ENCODE measurements around the gene EEF1AKMT3. TPM values are rescaled to one million over a fixed set of nuclear protein-coding genes. Genes with fewer than 3 reads are reported as not detected.

EEF1AKMT3 gene
- polyA plus RNA-seq, 4 donors: 0.22 to 7.1 (median 2.7) TPM

DNA sequence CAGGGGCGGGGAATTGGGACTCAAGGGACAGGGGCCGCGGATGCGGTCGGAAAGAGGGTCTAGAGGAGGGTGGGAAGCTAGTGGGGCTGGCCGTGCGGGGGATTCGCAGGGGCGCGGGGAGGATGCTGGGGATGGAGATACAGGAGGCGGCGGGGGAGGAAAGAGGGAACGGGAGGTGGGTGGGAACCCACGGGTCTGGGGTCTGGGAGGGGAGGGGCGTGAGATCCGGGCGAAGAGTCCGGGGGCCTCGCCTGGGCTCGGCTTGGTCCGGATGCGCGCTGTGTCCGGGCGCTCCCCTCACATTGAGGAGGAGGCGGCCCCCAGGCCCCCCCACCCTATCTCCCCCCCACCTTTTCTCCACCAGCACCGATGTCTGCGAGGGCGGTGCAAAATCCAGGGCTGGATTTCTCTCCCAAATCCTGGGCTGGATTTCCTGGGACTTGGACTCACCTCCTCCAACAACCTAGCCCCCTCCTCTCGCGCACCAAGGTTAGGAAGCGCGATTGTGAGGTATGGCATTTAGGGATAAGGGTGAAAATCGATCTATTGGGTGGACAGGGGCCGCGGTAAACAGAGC lies 33.7 kb upstream of the EEF1AKMT3 start, which contains the start of gene AGAP2:
Gene AGAP2, minus strand, starts transcription at position 82 of the 577 bp plus-strand sequence. CDS start 496 bp downstream, outside the sequence.
- Histone ChIP-seq H3K27me3 (ENCODE audit: control insufficient read depth in 3 of 3, insufficient read depth in 3 of 3, low read length in 3 of 3) (peaks cover 3 to 86% (median 8%) of the 10 kb centered on the region in 3 donors), H3K4me3 (ENCODE audit: low read depth in 1 of 3, low read length in 3 of 3) (peak within 1 kb of the TSS in 2 of 3 donors; percentile 13), H3K4me1 (ENCODE audit: control insufficient read depth in 3 of 3, insufficient read depth in 2 of 3, low read depth in 1 of 3, low read length in 2 of 3) (no peaks in the 10 kb centered on the region), H3K9me3 (ENCODE audit: control insufficient read depth in 2 of 2, insufficient read depth in 1 of 2, low read depth in 1 of 2, low read length in 1 of 2) (peaks cover 0 to 6% of the 10 kb centered on the region in 2 donors), H3K36me3 (ENCODE audit: control insufficient read depth in 3 of 3, insufficient read depth in 2 of 3, low read depth in 1 of 3, low read length in 3 of 3) (no peaks in the 10 kb centered on the region), H3K27ac (ENCODE audit: low read depth in 1 of 3, low read length in 2 of 3) (no peak within 1 kb of the TSS)
- DNase-seq: no peak
- no peak for FAIRE-seq
- 11 to 29% (median 23%) methylated on average over 24 to 36 of the region's 36 CpGs for WGBS, 3 donors

GRCh38 chr12:57739387-57739786 lies 33.0 kb upstream of the EEF1AKMT3 start:
- Histone ChIP-seq H3K4me3 (ENCODE audit: low read depth in 1 of 3, low read length in 3 of 3) (no peak overlapping the region), H3K9me3 (ENCODE audit: control insufficient read depth in 2 of 2, insufficient read depth in 1 of 2, low read depth in 1 of 2, low read length in 1 of 2) (peaks cover 0 to 6% of the 10 kb centered on the region in 2 donors), H3K4me1 (ENCODE audit: control insufficient read depth in 3 of 3, insufficient read depth in 2 of 3, low read depth in 1 of 3, low read length in 2 of 3) (peaks cover under 1 to 3% (median 3%) of the 10 kb centered on the region in 3 donors), H3K27me3 (ENCODE audit: control insufficient read depth in 3 of 3, insufficient read depth in 3 of 3, low read length in 3 of 3) (peaks cover 3 to 79% (median 8%) of the 10 kb centered on the region in 3 donors), H3K36me3 (ENCODE audit: control insufficient read depth in 3 of 3, insufficient read depth in 2 of 3, low read depth in 1 of 3, low read length in 3 of 3) (no peaks in the 10 kb centered on the region), H3K27ac (ENCODE audit: low read depth in 1 of 3, low read length in 2 of 3) (no peak overlapping the region)
- DNase-seq (no peak), FAIRE-seq (no peak)
- WGBS, 3 donors: 19 to 36% (median 34%) methylated on average over 7 of the region's 7 CpGs

- DNase-seq (no peak), FAIRE-seq (no peak)
- H3K4me1 ChIP-seq (ENCODE audit: control insufficient read depth in 3 of 3, insufficient read depth in 2 of 3, low read depth in 1 of 3, low read length in 2 of 3): peaks cover 2 to 3% (median 3%) of the 10 kb centered on the region in 3 donors
- H3K36me3 ChIP-seq (ENCODE audit: control insufficient read depth in 3 of 3, insufficient read depth in 2 of 3, low read depth in 1 of 3, low read length in 3 of 3): no peaks in the 10 kb centered on the region
- 30 to 45% (median 40%) methylated on average over 9 to 10 of the region's 10 CpGs for WGBS, 3 donors
- H3K27ac ChIP-seq (ENCODE audit: low read depth in 1 of 3, low read length in 2 of 3): no peak overlapping the region
- peaks cover 0 to 6% of the 10 kb centered on the region in 2 donors for H3K9me3 ChIP-seq (ENCODE audit: control insufficient read depth in 2 of 2, insufficient read depth in 1 of 2, low read depth in 1 of 2, low read length in 1 of 2)
- H3K4me3 ChIP-seq (ENCODE audit: low read depth in 1 of 3, low read length in 3 of 3): no peak overlapping the region
- H3K27me3 ChIP-seq (ENCODE audit: control insufficient read depth in 3 of 3, insufficient read depth in 3 of 3, low read length in 3 of 3): peaks cover 3 to 73% (median 8%) of the 10 kb centered on the region in 3 donors
These were observed 32.4 kb upstream of the EEF1AKMT3 start for GRCh38 chr12:57739914-57740538.

GRCh38 chr12:57740656-57741412 lies 31.6 kb upstream of the EEF1AKMT3 start:
- Histone ChIP-seq H3K4me3 (ENCODE audit: low read depth in 1 of 3, low read length in 3 of 3) (peak overlapping the region in 1 of 3 donors; percentile 46), H3K4me1 (ENCODE audit: control insufficient read depth in 3 of 3, insufficient read depth in 2 of 3, low read depth in 1 of 3, low read length in 2 of 3) (peaks cover 4 to 7% (median 6%) of the 10 kb centered on the region in 3 donors), H3K36me3 (ENCODE audit: control insufficient read depth in 3 of 3, insufficient read depth in 2 of 3, low read depth in 1 of 3, low read length in 3 of 3) (no peaks in the 10 kb centered on the region), H3K27ac (ENCODE audit: low read depth in 1 of 3, low read length in 2 of 3) (no peak overlapping the region), H3K9me3 (ENCODE audit: control insufficient read depth in 2 of 2, insufficient read depth in 1 of 2, low read depth in 1 of 2, low read length in 1 of 2) (peaks cover 0 to 6% of the 10 kb centered on the region in 2 donors), H3K27me3 (ENCODE audit: control insufficient read depth in 3 of 3, insufficient read depth in 3 of 3, low read length in 3 of 3) (peaks cover 3 to 65% (median 8%) of the 10 kb centered on the region in 3 donors)
- 57 to 68% (median 60%) methylated on average over 5 of the region's 5 CpGs for WGBS, 3 donors
- no peak for FAIRE-seq
- DNase-seq: peak in 1 of 2 donors; percentile 64

- DNase-seq: no peak
- 45 to 65% (median 56%) methylated on average over 1 of the region's 1 CpG for WGBS, 3 donors
- Histone ChIP-seq H3K27ac (ENCODE audit: low read depth in 1 of 3, low read length in 2 of 3) (no peak overlapping the region), H3K4me1 (ENCODE audit: control insufficient read depth in 3 of 3, insufficient read depth in 2 of 3, low read depth in 1 of 3, low read length in 2 of 3) (peaks cover 5 to 7% (median 6%) of the 10 kb centered on the region in 3 donors), H3K9me3 (ENCODE audit: control insufficient read depth in 2 of 2, insufficient read depth in 1 of 2, low read depth in 1 of 2, low read length in 1 of 2) (peaks cover 0 to 5% of the 10 kb centered on the region in 2 donors), H3K36me3 (ENCODE audit: control insufficient read depth in 3 of 3, insufficient read depth in 2 of 3, low read depth in 1 of 3, low read length in 3 of 3) (no peaks in the 10 kb centered on the region), H3K27me3 (ENCODE audit: control insufficient read depth in 3 of 3, insufficient read depth in 3 of 3, low read length in 3 of 3) (peaks cover 3 to 59% (median 7%) of the 10 kb centered on the region in 3 donors), H3K4me3 (ENCODE audit: low read depth in 1 of 3, low read length in 3 of 3) (peak overlapping the region in 1 of 3 donors; percentile 46)
- no peak for FAIRE-seq
These were observed 31.0 kb upstream of the EEF1AKMT3 start for GRCh38 chr12:57741413-57741789.

- H3K27ac ChIP-seq (ENCODE audit: low read depth in 1 of 3, low read length in 2 of 3): peak overlapping the region in 1 of 3 donors; percentile 42
- H3K36me3 ChIP-seq (ENCODE audit: control insufficient read depth in 3 of 3, insufficient read depth in 2 of 3, low read depth in 1 of 3, low read length in 3 of 3): peaks cover 0 to 5% (median 0%) of the 10 kb centered on the region in 3 donors
- peaks cover 0 to 2% of the 10 kb centered on the region in 2 donors for H3K9me3 ChIP-seq (ENCODE audit: control insufficient read depth in 2 of 2, insufficient read depth in 1 of 2, low read depth in 1 of 2, low read length in 1 of 2)
- peaks cover 3 to 52% (median 5%) of the 10 kb centered on the region in 3 donors for H3K27me3 ChIP-seq (ENCODE audit: control insufficient read depth in 3 of 3, insufficient read depth in 3 of 3, low read length in 3 of 3)
- FAIRE-seq (no peak), DNase-seq (peak in 1 of 2 donors; percentile 52)
- H3K4me1 ChIP-seq (ENCODE audit: control insufficient read depth in 3 of 3, insufficient read depth in 2 of 3, low read depth in 1 of 3, low read length in 2 of 3): peaks cover 5 to 7% (median 6%) of the 10 kb centered on the region in 3 donors
- WGBS, 3 donors: 39 to 42% (median 41%) methylated on average over 14 of the region's 14 CpGs
- peak overlapping the region in 1 of 3 donors; percentile 46 for H3K4me3 ChIP-seq (ENCODE audit: low read depth in 1 of 3, low read length in 3 of 3)
These were observed 30.3 kb upstream of the EEF1AKMT3 start for GRCh38 chr12:57741844-57742738.

DNA sequence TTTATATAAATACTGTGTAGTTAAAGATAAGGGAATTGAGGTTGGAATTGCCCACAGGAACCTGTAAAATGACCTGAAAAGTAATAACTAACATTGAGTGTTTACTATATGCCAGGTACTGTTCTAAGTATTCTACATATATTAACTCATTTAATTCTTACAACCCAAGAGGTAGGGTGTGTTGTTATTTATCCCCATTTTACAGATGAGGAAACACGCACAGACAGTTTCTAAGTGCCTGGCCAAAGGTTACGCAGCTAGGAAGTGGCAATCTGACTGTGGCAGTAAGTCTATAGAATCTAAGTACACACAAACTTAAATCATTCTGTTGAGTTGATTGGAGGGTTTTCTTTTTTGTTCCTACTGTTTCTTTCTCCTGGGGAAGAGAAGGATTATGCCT lies 28.6 kb upstream of the EEF1AKMT3 start:
- FAIRE-seq (no peak), DNase-seq (no peak)
- WGBS, 3 donors: 71 to 92% (median 81%) methylated on average over 2 of the region's 2 CpGs
- H3K27me3 ChIP-seq (ENCODE audit: control insufficient read depth in 3 of 3, insufficient read depth in 3 of 3, low read length in 3 of 3): peaks cover 3 to 38% (median 5%) of the 10 kb centered on the region in 3 donors
- H3K36me3 ChIP-seq (ENCODE audit: control insufficient read depth in 3 of 3, insufficient read depth in 2 of 3, low read depth in 1 of 3, low read length in 3 of 3): peaks cover 0 to 16% (median 8%) of the 10 kb centered on the region in 3 donors
- peaks cover 5 to 7% (median 6%) of the 10 kb centered on the region in 3 donors for H3K4me1 ChIP-seq (ENCODE audit: control insufficient read depth in 3 of 3, insufficient read depth in 2 of 3, low read depth in 1 of 3, low read length in 2 of 3)
- peak overlapping the region in 1 of 3 donors; percentile 99 for H3K27ac ChIP-seq (ENCODE audit: low read depth in 1 of 3, low read length in 2 of 3)
- no peak overlapping the region for H3K4me3 ChIP-seq (ENCODE audit: low read depth in 1 of 3, low read length in 3 of 3)
- H3K9me3 ChIP-seq (ENCODE audit: control insufficient read depth in 2 of 2, insufficient read depth in 1 of 2, low read depth in 1 of 2, low read length in 1 of 2): no peaks in the 10 kb centered on the region

Measured in small intestine (tissue), 7 donors.